GM06990 (cell line): ENCODE measurements around the gene CARD11.

Experiments
- DNase-seq: peaks from one replicate; pipeline ENCODE4 v3.0.0-alpha.2; 2011; ENCODE audit not compliant: insufficient read length; ENCODE audit errors: extremely low read depth
- H3K27me3 ChIP-seq: replicated peaks from 2 replicates; pipeline ENCODE4 v1.6.0; 2011; ENCODE audit warnings: low read length; ENCODE audit not compliant: control insufficient read depth, insufficient read depth
- H3K36me3 ChIP-seq: 2 replicates; pipeline ENCODE4 v1.5.1; 2011; ENCODE audit warnings: low read length; ENCODE audit not compliant: control insufficient read depth, insufficient read depth
- H3K4me3 ChIP-seq: replicated peaks from 2 replicates; pipeline ENCODE4 v1.5.1; 2011; ENCODE audit warnings: low read depth, mild to moderate bottlenecking, control low read depth, low read length
- TF ChIP-seq, protein P1 (sequence below): IDR thresholded peaks from 2 replicates; pipeline ENCODE4 v1.5.1; 2011; ENCODE audit warnings: low read length, control low read depth, mild to moderate bottlenecking, inconsistent platforms; ENCODE audit not compliant: insufficient read depth, poor library complexity, severe bottlenecking

CARD11 gene

DNA sequence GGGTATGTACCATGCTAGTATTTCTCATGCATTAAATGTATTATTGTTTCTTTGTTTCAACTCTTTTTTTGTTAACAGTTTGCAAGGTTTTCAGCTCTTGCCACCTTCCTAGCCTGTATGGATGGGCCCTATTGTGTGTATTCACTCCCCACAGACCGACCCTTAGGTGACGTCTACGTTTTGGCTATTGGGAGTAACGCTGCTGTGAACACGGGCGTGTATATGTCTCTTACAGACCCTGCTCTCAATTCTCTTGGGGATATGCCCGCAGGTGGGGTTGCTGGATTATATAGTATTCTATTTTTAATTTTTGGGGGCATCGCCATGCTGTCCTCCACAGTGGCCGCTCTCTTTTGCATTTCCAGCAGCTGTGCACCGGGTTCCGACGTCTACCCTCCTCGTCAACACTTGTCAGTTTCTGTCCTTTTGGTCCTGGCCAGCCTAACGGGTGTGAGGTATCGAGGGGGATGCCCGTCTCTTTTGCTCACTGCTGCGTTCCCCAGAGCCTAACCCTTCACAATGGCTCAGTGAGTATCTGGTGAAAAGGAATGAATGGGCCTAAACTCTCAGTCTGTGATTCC, 135.5 kb downstream of the CARD11 start:
- Histone ChIP-seq H3K4me3 (no peak overlapping the region), H3K27me3 (no peaks in the 10 kb centered on the region), H3K36me3 (peaks cover 16% of the 10 kb centered on the region)
- TF ChIP-seq, protein P1, sequence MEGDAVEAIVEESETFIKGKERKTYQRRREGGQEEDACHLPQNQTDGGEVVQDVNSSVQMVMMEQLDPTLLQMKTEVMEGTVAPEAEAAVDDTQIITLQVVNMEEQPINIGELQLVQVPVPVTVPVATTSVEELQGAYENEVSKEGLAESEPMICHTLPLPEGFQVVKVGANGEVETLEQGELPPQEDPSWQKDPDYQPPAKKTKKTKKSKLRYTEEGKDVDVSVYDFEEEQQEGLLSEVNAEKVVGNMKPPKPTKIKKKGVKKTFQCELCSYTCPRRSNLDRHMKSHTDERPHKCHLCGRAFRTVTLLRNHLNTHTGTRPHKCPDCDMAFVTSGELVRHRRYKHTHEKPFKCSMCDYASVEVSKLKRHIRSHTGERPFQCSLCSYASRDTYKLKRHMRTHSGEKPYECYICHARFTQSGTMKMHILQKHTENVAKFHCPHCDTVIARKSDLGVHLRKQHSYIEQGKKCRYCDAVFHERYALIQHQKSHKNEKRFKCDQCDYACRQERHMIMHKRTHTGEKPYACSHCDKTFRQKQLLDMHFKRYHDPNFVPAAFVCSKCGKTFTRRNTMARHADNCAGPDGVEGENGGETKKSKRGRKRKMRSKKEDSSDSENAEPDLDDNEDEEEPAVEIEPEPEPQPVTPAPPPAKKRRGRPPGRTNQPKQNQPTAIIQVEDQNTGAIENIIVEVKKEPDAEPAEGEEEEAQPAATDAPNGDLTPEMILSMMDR = no peak
- DNase-seq = no peak

DNA sequence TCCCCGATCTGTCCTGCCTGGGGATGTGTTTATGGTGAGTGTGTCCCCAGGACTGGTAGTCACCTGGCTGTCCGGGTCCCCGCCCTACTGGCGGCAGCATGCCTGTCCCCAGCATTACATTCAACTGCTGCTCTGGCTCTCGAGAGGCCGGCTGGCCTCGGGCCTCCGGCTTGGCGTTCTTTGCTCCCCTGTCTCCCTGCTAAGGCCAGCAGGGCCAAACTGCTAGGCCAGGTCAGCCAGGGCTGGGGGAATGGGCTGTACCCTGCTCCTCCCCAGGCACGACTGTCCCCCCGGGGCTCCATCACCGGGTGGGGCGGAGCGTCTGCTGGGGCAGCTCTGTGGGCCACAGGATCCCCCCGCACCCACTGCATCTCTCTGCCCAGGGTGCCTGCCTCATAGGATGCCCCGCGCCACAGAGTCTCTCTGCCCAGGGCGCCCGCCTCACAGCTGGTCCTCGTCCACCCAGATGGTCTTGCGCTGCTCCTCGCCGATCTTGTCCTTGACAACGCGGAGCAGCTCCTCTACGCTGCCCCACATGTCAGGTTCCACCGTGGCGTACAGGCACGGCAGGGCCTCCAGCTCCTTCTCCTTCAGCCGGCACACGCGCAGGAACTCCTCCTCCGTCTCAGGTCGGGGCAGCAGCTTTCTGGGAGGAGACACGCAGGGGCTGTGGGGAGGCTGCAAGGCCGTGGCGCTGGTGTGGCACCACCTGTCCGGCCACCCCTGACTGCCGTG, 137.3 kb downstream of the CARD11 start:
- no peaks in the 10 kb centered on the region for H3K27me3 ChIP-seq
- peaks cover 16% of the 10 kb centered on the region for H3K36me3 ChIP-seq
- no peak for DNase-seq
- H3K4me3 ChIP-seq = no peak overlapping the region
- TF ChIP-seq, protein P1 = no peak

DNA sequence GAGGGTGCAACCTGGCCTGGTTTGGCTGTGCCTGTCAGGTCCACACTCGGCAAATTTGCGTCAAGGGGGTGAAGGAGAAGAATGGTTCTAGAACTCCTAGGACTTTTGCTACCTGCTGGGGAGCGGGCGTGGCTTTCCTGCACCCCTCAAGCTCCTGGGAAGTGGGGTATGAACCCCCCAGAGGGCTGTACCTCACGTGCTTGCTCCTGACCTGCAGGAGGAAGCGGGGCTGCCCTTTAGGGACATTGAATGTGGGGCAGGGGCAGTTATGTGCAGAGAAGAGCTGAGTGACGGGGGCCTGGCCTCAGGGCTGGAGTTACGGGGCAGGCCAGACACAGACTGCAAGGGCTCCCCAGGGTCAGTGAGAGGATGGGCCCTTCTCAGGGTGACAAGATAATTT, 138.2 kb downstream of the CARD11 start:
- no peak for DNase-seq
- no peak overlapping the region for H3K4me3 ChIP-seq
- TF ChIP-seq, protein P1 = no peak
- no peaks in the 10 kb centered on the region for H3K27me3 ChIP-seq
- peaks cover 16% of the 10 kb centered on the region for H3K36me3 ChIP-seq

DNA sequence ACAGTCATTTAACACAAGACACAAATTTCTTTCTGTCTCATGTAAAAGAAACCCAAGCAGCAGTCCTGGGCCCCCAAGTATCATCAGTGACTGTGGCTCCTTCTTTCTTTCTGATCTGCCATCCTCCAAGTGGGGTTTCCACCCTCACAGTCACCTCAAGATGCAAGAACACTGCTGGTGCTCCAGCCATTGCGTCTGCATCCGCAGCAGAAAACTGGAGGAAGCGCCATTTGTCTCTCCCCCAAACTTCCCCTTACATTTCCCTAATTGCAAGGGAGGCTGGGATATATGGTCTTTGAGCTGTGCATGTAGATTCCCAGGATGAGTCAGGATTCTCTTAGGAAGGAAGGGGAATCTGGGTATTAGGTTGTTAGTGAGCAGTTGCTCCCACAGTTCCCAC, 138.6 kb downstream of the CARD11 start:
- H3K36me3 ChIP-seq = peaks cover 13% of the 10 kb centered on the region
- no peak for DNase-seq
- H3K27me3 ChIP-seq = no peaks in the 10 kb centered on the region
- no peak overlapping the region for H3K4me3 ChIP-seq
- TF ChIP-seq, protein P1 = no peak

DNA sequence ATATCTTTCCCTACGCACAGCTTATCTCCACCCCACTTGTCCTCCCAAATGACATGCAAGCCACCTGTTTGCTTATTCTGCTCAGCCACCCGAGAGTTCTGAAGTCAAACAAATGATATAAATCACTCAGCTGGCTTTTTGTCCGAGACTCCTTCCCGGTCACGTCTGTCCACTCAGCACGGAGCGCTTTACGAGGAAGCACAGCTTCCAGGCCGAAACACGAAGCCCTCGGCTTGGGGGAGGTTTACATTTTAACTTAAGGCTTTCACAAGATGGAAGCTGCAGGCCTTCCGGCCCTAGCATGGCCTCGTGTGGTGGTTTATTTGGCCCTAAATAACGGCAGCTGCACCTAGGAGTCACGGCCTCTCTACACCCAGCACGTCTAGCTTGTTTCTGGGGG, 139.5 kb downstream of the CARD11 start:
- DNase-seq = no peak
- H3K27me3 ChIP-seq = no peaks in the 10 kb centered on the region
- peaks cover 7% of the 10 kb centered on the region for H3K36me3 ChIP-seq
- TF ChIP-seq, protein P1 = no peak
- no peak overlapping the region for H3K4me3 ChIP-seq
